ENCODE data around the gene COL2A1. TPM values are rescaled to one million over a fixed set of nuclear protein-coding genes. Genes with fewer than 3 reads are reported as not detected.

The COL2A1 gene
- total RNA-seq, 2 experiments from 2014 or later: not detected

DNA sequence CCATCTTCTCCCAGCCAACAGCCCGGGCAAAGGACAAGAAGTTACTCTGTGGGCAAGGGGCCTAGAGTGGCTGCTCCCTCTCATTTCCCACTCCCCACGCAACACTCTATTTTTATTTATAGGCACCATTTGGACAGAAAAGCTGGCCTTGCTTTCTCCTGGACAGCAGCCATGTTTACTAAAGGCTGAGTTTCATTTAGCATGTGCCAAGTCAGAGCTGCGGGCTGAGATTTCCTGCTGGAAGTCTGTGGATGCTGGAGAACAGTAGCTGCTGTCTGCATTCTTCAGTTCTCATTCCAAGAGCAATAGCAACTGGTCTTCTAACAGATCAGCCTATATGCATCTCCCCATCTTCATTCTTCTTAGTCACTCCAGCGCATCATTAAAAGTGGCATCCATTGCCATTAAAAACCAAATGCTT lies 8.3 kb downstream of the COL2A1 start:
- CTCF ChIA-PET: no interaction called here
- POLR2A ChIA-PET: no interaction called here

DNA sequence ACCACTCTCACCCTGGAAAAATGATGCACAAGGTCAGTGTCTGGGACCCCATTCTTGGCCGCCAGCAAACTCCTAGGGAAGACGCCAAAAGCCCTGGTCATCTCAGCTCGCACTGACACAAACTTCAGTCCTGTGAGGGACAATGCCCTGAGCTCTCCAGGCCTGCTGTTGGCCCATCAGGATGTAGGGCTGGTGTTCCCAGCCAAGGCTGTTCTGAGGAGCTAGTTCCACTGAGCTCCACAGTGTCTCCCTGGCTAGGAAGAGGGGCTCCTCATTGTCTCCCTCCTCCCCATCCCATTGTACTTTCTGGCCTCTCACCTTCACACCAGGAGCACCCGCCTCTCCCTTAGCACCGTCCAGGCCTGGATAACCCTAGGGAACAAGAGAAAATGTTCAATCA lies 10.8 kb downstream of the COL2A1 start:
- ChIA-PET CTCF (no interaction called here), POLR2A (no interaction called here)

DNA sequence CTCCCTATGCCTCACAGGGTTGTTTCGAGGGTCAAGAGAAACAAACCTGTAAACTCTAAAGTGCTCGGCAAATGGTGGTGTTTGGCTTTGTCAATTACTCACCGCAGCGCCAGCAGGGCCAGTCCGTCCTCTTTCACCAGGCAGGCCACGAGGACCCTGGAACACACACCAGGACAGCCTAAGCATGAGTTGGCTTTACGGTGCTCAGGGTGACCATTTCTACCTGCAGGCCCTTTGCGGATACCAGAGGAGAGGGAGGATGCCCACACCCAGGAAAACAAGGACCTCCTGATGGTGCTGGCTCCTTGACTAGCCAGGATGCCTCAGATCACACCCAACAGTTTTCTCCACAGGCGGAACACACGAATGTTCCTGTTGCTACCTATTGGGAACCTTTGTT lies 11.5 kb downstream of the COL2A1 start:
- ChIA-PET POLR2A (no interaction called here), CTCF (interaction anchor here (1.5 kb wide), 1 partner anchor 9 kb away, joined by 5 read pairs; no protein-coding TSS in a partner anchor)

DNA sequence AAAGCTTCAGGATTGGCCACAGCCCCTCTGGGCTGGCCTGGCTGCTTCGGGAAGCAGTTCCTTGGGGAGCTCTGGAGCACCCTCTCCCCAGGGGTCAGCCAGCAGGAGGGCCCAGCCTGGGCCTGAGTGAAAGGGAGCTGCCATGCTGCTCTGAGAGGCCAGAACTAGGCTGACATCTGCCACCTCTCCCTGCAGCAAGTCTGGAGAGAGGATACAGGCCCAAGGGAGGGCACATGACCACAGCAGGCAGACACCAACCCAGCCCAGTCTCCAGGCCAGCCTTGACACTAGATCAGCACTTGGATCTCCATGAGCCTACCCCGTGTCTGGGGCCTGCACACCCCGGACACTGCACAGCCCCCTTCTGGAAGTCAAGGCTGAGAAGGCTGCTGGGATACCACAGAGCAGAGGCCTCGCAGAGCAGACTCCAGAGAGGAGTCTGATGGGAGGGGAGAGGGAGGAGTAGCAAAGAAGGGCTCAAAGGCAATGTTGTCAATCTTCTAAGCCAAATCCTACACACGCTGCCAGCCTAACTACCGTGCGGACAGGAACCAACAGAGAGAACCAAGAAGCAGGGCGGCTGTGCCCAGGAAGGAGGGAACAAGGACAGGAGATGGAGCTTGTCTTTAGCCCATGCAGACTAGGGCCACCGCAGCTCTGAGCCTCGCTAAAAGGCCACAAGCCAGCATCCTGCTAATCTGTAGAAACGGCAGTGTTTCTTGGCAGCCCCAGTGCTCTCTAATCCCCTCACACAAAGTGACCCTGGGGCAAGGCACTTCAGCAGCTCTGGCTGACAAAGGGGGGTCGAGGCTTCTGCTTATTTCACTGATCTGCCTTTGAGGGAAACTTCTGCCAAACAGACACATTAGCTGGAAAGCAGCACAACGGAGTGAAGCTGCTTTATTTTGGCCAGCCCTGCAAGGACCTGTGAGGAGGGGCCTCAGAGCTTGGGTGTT lies 12.9 kb downstream of the COL2A1 start:
- ChIA-PET POLR2A (no interaction called here), CTCF (interaction anchor here (1.3 to 1.5 kb wide), 2 partner anchors 11 to 153 kb away, joined by 4 to 5 read pairs; no protein-coding TSS in a partner anchor)

DNA sequence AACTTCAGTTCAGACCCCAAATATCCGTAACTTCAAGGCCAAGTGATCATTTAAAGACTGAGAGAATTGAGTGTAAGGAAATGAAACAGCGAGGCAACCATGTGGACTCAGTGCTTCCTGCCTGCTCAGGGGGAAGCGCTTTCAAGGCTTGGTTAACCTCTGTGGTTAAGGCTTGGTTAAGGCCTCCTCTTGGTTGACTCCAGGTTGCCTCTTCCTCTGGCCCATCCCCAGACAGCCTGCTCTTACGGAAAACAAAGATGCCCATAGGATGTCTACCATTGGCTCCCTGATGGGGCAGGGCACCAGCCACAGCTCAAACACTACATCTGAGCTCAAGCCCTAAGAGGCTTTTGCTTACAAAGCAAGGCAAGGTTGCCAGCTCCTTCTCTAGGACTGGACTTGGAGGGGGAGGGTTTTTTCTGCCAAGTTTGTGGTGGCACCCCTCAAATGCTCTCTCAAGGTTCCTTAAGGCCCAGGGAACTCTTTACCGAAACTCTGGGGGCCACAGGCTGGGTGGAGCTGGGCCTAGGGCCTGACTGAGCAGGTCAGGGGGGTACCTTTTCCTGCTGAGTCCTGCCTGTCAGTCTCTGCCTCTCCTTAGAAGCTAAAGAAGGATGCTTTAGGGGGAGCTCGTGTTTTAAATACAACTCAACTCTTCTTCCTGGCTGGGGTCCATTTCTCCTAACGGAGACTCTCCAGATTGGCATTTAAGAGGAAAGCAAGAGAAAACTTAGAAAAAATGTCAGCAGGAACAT lies 13.7 kb downstream of the COL2A1 start:
- POLR2A ChIA-PET: interaction anchor here (1.0 to 1.1 kb wide), 2 partner anchors 8 to 86 kb away, joined by 3 to 4 read pairs; partner anchors contain the start of gene VDR
- CTCF ChIA-PET: interaction anchor here (0.7 to 1.3 kb wide), 3 partner anchors 27 to 152 kb away, joined by 3 to 4 read pairs (median 3); partner anchors contain the start of gene TMEM106C

DNA sequence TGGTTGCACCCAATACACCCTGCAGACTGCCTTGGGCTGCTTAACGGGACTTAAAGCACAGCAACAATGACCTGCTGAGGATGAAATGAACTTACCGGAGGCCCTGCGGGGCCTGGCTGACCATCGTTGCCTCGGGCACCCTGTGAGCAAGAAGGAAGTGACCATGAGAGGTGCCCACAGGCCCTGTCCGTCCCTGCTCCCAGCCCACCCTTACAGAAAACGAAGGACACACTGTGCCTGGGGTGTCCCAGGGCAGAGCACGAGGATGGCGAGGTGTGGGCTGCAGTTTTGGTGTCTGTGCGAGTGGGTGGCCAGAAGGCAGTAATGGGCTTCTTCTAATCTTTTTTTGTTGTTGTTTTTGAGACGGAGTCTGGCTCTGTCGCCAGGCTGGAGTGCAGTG lies 14.6 kb downstream of the COL2A1 start:
- ChIA-PET POLR2A (interaction anchor here (1.0 to 1.1 kb wide), 2 partner anchors 8 to 85 kb away, joined by 3 to 4 read pairs; partner anchors contain the start of gene VDR), CTCF (interaction anchor here (1.0 kb wide), 1 partner anchor 26 kb away, joined by 3 read pairs; the partner anchor contains the start of gene TMEM106C)

DNA sequence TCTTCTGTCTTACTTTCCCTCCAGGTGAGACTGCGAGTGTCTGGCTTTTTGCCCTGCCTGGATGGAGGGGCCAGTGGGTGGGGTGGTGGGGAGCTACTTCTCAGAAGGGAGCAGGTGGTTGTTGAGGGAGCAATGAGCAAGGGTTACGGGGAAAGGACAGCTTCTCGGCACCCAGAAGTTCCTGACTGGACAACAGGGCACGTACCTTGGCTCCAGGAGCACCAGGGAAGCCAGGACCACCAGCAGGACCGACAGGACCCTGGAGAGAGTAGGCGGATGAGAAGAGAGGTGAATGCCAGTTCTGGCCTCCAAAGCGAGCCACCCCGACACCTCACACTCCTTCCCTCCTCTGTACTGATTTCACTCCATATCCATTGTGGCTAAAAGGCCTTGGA lies 15.3 kb downstream of the COL2A1 start:
- ChIA-PET POLR2A (no interaction called here), CTCF (no interaction called here)

DNA sequence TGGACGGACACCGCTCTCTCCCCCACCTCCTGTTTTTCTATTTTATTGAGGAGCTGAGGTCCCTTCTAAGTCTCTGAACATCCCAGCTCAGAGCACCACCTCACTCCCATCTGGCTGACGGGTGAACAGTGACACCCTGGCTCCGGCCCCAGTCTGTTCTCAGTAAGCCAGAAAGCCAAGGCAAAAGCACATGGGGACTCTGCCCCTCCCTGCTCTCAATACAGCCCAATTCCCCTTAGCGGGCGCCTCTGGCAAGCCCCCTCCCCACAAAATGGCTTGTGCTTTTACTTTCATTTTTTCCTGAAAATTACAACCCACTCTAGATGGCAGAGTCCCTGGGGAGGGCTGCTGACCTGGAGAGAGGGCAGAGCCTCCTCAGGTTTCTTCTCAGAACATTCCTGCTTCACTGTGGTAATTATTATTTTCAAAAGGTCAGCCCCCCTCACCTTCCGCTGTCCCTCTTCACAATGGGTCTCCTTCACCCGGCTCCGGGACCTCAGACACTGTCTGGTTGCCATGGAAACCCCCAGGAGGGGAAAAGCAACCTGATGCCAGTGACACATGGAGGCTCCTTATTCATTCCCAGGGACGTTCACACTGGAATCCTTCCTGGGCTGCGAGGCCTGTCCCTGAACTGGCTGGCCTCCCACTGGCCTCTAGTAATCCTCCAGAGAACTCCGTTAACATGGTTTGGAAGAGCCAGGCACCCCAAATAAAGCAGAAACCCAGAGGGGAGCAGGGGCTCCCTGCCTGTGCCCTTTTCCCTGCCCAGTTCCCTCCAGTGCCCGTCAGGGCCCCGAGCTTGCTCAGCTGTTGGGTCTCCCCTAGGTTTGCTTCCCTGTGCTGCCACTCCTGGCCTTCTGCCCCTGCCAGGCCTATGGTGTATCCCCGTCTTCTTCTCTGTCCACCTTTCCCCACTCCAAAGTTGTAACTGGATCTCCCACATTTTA lies 15.9 kb downstream of the COL2A1 start:
- CTCF ChIA-PET: no interaction called here
- POLR2A ChIA-PET: no interaction called here

DNA sequence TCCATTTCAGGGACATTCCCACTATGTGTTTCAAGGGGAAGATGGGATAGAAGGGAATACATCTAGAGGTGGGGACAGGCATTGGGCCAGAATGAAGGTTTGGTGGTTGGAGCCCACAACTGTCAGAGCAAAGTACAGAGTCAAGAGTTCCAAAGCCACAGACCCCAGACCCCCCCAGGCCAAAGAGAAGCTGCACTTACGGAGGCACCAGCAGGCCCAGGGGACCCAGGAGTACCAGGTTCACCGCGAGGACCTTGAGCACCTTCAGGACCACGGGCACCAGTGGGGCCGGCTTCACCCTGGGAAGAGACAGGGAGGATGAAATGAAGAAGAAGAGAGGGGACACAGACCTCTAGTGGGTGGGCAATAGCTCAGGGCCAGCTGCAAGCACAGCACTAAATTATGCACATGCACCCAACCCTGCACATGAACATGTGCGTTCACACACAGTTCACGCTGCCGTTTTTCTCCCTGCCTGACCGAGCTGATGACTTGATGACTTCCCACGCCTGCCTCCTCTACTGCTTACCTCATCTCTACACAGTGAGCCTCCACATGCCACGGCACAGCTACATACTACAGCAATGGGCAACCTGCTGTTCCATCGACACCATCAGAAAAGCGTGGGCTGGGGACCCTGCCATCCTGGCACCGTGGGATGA lies 16.7 kb downstream of the COL2A1 start:
- CTCF ChIA-PET: no interaction called here
- POLR2A ChIA-PET: no interaction called here

DNA sequence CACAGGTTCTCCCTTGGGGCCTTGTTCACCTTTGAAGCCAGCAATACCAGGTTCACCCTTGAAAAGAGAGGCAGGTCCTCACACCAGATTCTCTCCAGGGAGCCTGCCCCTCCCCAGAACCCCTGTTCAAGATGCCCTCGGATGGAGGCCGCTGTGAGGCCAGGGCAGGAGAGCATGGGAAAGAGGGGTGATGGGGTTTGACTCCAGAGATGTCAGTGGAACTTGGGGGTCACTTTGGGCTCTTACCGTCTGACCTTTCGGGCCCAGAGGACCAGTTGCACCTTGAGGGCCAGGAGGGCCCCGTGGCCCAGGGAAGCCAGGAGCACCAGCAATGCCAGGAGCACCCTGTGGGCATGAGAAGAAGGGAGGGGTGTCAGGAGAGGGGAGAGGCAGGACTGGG lies 17.4 kb downstream of the COL2A1 start:
- ChIA-PET POLR2A (no interaction called here), CTCF (no interaction called here)

DNA sequence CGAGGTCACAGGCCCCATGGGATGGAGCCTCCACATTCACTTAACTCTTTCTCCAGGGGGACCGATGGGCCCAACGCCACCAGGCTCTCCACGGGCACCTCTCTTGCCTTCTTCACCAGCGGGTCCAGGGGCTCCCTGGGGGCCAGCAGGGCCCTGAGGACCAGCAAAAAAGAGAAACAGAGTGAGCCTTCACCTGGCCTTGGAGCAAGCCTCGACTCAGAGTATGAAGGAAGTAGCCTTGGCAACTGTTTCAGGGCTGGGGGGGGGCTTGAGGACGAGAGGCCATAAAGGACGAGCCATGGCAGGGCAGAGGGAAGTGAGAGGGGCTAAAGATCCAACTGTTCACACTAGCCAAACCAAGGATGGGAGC lies 18.0 kb downstream of the COL2A1 start:
- ChIA-PET POLR2A (no interaction called here), CTCF (no interaction called here)

DNA sequence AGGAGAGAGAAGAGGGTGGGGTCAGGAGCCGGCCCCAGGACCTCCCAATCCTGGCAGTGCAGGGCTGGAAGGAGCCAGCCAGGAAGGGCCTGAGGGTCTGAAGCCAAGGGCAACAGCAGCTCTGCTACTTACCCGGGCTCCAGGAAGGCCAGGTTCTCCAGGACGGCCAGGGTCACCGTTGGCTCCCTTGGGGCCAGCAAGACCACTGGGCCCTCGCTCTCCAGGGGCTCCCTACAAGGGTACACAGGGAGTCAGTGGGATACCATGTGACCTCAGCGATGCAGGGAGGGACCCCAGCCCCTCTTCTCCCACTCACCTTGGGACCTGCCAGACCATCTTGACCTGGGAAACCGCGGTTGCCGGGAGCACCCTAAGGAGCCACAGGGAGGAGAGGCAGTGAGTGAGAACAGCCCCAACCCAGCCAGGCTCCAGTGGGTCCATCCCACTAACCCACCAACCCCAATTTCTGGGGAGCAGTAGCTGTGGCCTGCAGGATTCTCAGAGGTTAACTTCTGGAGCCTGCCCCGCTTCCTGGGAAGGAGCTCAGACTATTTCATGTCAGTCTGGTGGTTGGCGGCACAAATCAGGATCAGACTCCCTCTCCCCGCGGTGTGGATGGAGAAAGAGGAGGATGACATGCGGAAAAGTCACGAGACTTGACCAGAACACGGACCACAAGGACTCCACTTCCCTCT lies 18.5 kb downstream of the COL2A1 start:
- ChIA-PET CTCF (interaction anchor here (0.9 kb wide), 1 partner anchor 22 kb away, joined by 3 read pairs; the partner anchor contains the start of gene TMEM106C), POLR2A (no interaction called here)

DNA sequence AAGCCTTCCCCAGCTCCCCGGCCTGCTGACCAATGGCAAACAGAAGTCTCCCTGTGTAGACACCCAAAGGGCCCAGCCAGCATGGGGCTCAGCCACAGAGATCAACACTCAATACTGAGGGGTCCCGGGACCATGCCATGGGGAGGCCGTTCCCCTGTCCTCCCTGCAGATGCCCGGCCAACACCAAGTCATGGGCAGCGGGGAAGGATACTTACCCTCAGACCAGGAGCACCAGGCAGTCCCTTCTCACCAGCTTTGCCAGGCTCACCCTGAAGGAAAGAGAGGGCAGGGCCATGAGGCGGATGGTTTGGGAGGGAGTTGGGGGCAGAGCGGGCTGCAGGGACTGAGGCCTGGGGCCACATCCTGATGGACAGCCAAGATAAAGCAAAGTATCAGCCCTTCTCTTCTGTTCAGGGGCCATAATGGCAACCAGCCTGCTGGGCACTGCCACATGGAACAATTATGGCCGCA lies 19.9 kb downstream of the COL2A1 start:
- ChIA-PET CTCF (no interaction called here), POLR2A (no interaction called here)

DNA sequence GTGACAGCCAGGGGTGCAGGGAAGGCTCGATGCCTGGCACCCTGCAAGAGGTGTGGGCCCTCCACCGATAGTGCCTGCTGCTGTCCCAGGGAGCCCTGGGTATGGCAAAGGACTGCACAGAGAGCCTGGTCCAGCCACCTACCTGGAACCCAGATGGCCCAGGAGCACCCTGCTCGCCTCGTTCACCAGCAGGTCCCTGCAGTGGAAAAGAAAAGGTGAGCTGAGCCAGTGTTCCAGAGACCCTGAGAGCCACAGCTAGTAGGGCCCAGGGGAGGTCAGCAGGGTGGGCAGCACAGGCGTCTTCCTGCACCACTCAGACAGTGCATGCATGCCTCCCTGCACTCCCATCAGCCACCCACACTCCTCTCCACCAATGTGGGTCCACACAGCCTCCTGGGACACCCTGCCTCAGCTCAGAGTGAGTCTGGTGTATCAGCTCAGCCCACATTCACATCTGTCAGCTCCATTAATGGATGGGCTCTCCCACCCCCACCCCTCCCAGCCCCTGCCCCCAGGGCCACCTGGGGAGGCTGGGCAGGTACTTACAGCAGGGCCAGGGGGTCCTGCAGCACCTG lies 20.6 kb downstream of the COL2A1 start:
- ChIA-PET CTCF (no interaction called here), POLR2A (no interaction called here)

DNA sequence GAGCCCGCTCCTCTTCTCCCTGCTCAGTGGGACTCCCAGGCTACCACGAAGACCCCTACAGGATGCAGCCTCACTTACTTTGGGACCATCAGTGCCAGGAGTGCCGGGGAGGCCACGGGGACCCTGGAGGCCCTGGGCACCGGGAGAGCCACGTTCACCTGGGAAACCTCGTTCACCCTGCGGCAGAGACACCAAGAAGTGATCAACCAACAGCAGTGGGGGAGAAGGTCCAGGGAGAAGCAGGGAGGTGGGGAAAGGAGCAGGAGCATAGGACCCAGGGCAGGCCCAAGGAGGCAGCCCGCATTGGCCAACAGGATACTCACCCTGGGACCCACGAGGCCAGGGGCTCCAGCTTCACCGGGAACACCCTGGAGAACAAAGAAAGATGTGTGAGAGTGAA lies 21.5 kb downstream of the COL2A1 start:
- ChIA-PET POLR2A (no interaction called here), CTCF (no interaction called here)

DNA sequence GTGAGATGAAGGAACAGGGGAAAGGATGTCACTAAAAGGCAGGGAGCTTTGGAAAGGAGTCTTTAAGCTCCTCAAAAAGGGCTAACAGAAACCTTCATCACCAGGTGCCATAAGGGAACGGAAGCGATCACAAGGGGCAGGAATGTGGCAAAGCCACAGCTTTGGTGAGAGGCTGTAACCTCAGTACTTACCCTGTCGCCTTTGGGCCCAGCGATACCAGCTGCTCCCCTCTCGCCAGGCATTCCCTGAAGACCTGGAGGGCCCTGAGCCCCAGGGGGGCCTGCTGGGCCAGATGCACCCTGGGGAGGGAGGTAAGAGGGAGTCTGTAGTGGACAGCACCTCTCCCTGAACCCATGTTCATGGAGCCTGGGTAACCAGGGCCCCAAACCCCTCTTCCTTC lies 22.0 kb downstream of the COL2A1 start:
- CTCF ChIA-PET: no interaction called here
- POLR2A ChIA-PET: interaction anchor here (0.8 kb wide), 1 partner anchor 8 kb away, joined by 3 read pairs; no protein-coding TSS in a partner anchor

DNA sequence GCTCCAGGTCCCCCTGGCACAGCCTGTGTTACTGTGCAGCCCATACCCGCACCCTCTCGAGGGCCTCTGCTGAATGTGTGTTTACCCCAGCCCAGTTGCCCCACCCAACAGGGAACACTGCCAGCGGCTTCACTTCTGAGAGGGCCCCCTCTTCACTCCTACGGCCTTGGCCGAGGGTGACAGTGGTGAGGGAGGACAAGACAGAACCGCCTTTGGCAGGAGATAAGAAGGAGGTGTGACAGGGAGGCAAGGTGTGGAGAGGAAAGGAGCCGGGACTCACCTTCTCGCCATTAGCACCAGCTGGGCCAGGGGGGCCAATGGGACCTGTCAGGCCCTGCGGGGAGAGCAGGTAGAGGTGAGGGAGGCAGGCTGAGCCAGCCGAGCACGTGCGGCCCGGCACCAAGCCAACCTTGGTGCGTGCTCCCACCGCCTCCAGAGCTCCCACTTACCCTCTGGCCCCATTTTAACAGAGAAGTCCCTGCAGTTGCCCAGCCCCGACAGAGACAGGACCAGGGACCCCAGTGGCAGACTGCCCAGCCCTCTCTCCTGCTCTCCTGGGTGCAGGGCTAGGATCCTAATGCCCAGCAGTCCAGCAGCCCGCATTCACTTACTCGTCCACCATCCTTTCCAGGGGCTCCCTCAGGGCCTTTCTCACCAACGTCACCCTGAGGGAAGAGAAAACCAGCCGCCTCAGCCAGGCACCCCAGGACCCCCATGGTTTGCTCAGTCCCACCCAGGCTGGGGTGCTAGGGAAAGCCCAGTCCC lies 22.6 kb downstream of the COL2A1 start:
- ChIA-PET CTCF (no interaction called here), POLR2A (interaction anchor here (0.8 kb wide), 1 partner anchor 8 kb away, joined by 3 read pairs; no protein-coding TSS in a partner anchor)
